Keratinocyte (primary cell): Measurements from ENCODE around the gene SIRT4. TPM values are rescaled to one million over a fixed set of nuclear protein-coding genes. Genes with fewer than 3 reads are reported as not detected.
A peak's percentile ranks its signal among the peaks of the same experiment; 100 is the strongest.
"Not testable (repeated sequence)": the region's sequence is repeated elsewhere in the genome, so short reads cannot be mapped to it uniquely, and the experiment has no call there.

Experiments
- DNase-seq: peaks from one replicate; pipeline ENCODE4 v3.0.0-alpha.2; 2011; ENCODE audit warnings: low read depth, missing footprints, low spot score
- FAIRE-seq: peaks from 2 replicates; lab custom pipeline; 2011; peaks lifted over from hg19 to GRCh38; lab: Jason Lieb, UNC
- H2AFZ ChIP-seq: 2 replicates; pipeline ENCODE4 v1.6.0; 2012; ENCODE audit warnings: low read length, control low read depth, inconsistent platforms; ENCODE audit not compliant: control insufficient read depth
- H3K27ac ChIP-seq: 2 replicates; pipeline ENCODE4 v1.5.1; 2011; ENCODE audit warnings: low read length; ENCODE audit not compliant: control insufficient read depth, insufficient read depth
- H3K27me3 ChIP-seq: 3 replicates; pipeline ENCODE4 v1.6.0; 2011; ENCODE audit warnings: low read length; ENCODE audit not compliant: control insufficient read depth, insufficient read depth; ENCODE audit errors: extremely low read depth
- H3K36me3 ChIP-seq, 2 experiments: 2 replicates in 1 of 2; 3 replicates in 1 of 2; pipeline ENCODE4 v1.5.1; 2011; ENCODE audit warnings: low read length in 2 of 2, mild to moderate bottlenecking in 1 of 2; ENCODE audit not compliant: control insufficient read depth in 2 of 2, insufficient read depth in 2 of 2; ENCODE audit errors: extremely low read depth in 1 of 2
- H3K4me1 ChIP-seq: 3 replicates; pipeline ENCODE4 v1.5.1; 2011; ENCODE audit warnings: low read length; ENCODE audit not compliant: control insufficient read depth, insufficient read depth; ENCODE audit errors: extremely low read depth
- H3K4me2 ChIP-seq: 3 replicates; pipeline ENCODE4 v1.6.0; 2011; ENCODE audit warnings: low read depth, low read length; ENCODE audit not compliant: control insufficient read depth, insufficient read depth; ENCODE audit errors: extremely low read depth
- H3K4me3 ChIP-seq, 3 experiments: fragments of 200-600 bp in 1 of 3; sonication (generic) in 1 of 3; 2 replicates in 2 of 3; 3 replicates in 1 of 3; pipeline ENCODE4 v1.5.1; 2011 to 2016; ENCODE audit warnings: low read length in 3 of 3, mild to moderate bottlenecking in 3 of 3, control low read depth in 2 of 3, inconsistent platforms in 1 of 3, low read depth in 1 of 3, mixed read lengths in 1 of 3, mixed run types in 1 of 3, moderate library complexity in 1 of 3; ENCODE audit not compliant: control insufficient read depth in 2 of 3, insufficient read depth in 2 of 3; ENCODE audit errors: extremely low read depth in 1 of 3
- H3K79me2 ChIP-seq: 2 replicates; pipeline ENCODE4 v1.6.0; 2012; ENCODE audit warnings: low read length; ENCODE audit not compliant: control insufficient read depth, insufficient read depth
- H3K9ac ChIP-seq: 3 replicates; pipeline ENCODE4 v1.6.0; 2011; ENCODE audit warnings: low read length; ENCODE audit not compliant: control insufficient read depth, insufficient read depth; ENCODE audit errors: extremely low read depth
- H3K9me1 ChIP-seq: 3 replicates; pipeline ENCODE4 v1.6.0; 2011; ENCODE audit warnings: low read length; ENCODE audit not compliant: control insufficient read depth, insufficient read depth; ENCODE audit errors: extremely low read depth
- H3K9me3 ChIP-seq: 2 replicates; pipeline ENCODE4 v1.5.1; 2012; ENCODE audit warnings: low read depth, low read length; ENCODE audit not compliant: control insufficient read depth
- H4K20me1 ChIP-seq: 3 replicates; pipeline ENCODE4 v1.6.0; 2011; ENCODE audit warnings: low read length; ENCODE audit not compliant: control insufficient read depth, insufficient read depth; ENCODE audit errors: extremely low read depth
- EZH2 ChIP-seq: IDR thresholded peaks from one replicate; pipeline ENCODE4 v1.6.1; 2012; ENCODE audit warnings: inconsistent platforms, mild to moderate bottlenecking, low read length, moderate library complexity
- dilution Hi-C: fragments of 300-500 bp; cut with MboI; formaldehyde crosslinking; loops from one replicate; pipeline ENCODE4 v1.7.0; 2020; ENCODE audit warnings: low sequenced_read_pairs; ENCODE audit not compliant: extremely low pct_ligation_motif_present
- polyA plus RNA-seq, 5 experiments: library from polyadenylated mRNA; depleted of rRNA in 3 of 5; stranded (reverse) in 3 of 5; stranded (forward) in 1 of 5; unstranded in 1 of 5; fragments of >200 nt; gene quantifications; 1 replicate in 1 of 5; 2 replicates in 3 of 5; 3 replicates in 1 of 5; pipeline versions ENCODE4 v1.2.1 to v1.2.3, GENCODE V29; 2011 to 2012; ENCODE audit warnings: missing spikeins in 2 of 5, low read depth in 1 of 5, low replicate concordance in 1 of 5
- TF ChIP-seq, protein P1 (sequence below), 3 experiments: IDR thresholded peaks in 1 of 3; conservative IDR thresholded peaks in 1 of 3; optimal IDR thresholded peaks in 1 of 3; 2 replicates in 2 of 3; 3 replicates in 1 of 3; pipeline versions ENCODE3 to v1.5.1; 2011; ENCODE audit warnings: low read length in 3 of 3, mild to moderate bottlenecking in 3 of 3, moderate library complexity in 2 of 3, control low read depth in 1 of 3, inconsistent platforms in 1 of 3; ENCODE audit not compliant: insufficient read depth in 2 of 3; ENCODE audit errors: extremely low read depth in 1 of 3

Gene SIRT4
- polyA plus RNA-seq, 1 donor (not counting 4 experiments of a cell fraction or from before 2014, with no cell fraction given), result 0.98 TPM

DNA sequence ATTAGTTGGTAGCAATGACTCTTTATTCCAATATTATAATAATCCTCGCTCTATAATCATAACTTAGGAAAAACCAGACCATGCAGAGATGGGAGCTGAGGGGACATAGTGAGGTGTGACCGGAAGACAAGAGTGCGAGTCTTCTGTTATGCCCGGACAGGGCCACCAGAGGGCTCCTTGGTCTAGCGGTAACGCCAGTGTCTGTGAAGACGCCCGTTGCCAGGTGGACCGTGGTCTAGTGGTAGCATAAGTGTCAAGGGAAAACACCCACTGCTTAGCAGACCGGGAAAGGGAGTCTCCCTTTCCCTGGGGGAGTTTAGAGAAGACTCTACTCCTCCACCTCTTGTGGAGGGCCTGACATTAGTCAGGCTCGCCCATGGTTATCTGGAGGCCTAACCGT, 33.3 kb downstream of the SIRT4 start:
- H3K4me1 ChIP-seq, H3K4me2 ChIP-seq, H3K27ac ChIP-seq, H2AFZ ChIP-seq, dilution Hi-C loops, DNase-seq, H3K9me1 ChIP-seq, H3K36me3 ChIP-seq, H3K9ac ChIP-seq, H3K9me3 ChIP-seq, H3K79me2 ChIP-seq, H4K20me1 ChIP-seq, H3K27me3 ChIP-seq, H3K4me3 ChIP-seq: not testable (repeated sequence)
- TF ChIP-seq, protein P1, sequence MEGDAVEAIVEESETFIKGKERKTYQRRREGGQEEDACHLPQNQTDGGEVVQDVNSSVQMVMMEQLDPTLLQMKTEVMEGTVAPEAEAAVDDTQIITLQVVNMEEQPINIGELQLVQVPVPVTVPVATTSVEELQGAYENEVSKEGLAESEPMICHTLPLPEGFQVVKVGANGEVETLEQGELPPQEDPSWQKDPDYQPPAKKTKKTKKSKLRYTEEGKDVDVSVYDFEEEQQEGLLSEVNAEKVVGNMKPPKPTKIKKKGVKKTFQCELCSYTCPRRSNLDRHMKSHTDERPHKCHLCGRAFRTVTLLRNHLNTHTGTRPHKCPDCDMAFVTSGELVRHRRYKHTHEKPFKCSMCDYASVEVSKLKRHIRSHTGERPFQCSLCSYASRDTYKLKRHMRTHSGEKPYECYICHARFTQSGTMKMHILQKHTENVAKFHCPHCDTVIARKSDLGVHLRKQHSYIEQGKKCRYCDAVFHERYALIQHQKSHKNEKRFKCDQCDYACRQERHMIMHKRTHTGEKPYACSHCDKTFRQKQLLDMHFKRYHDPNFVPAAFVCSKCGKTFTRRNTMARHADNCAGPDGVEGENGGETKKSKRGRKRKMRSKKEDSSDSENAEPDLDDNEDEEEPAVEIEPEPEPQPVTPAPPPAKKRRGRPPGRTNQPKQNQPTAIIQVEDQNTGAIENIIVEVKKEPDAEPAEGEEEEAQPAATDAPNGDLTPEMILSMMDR (optimal IDR thresholded peaks at IDR 0.05 in 1 of 3, IDR thresholded peaks at IDR 0.05 in 1 of 3, conservative IDR thresholded peaks at IDR 0.05 in 1 of 3; ENCODE audit: extremely low read depth in 1 of 3, insufficient read depth in 2 of 3, low read length in 3 of 3), result peak; percentile 41 to 73 (median 47)
- FAIRE-seq, result peak; percentile 26

- H2AFZ ChIP-seq, dilution Hi-C loops, H3K9ac ChIP-seq, H3K4me1 ChIP-seq, H3K4me3 ChIP-seq, H3K27ac ChIP-seq, H3K27me3 ChIP-seq, H3K9me3 ChIP-seq, H3K36me3 ChIP-seq, FAIRE-seq, DNase-seq, H3K9me1 ChIP-seq, H3K4me2 ChIP-seq, H3K79me2 ChIP-seq, H4K20me1 ChIP-seq: not testable (repeated sequence)
These were observed 34.3 kb downstream of the SIRT4 start for GRCh38 chr12:120336392-120336791.

DNA sequence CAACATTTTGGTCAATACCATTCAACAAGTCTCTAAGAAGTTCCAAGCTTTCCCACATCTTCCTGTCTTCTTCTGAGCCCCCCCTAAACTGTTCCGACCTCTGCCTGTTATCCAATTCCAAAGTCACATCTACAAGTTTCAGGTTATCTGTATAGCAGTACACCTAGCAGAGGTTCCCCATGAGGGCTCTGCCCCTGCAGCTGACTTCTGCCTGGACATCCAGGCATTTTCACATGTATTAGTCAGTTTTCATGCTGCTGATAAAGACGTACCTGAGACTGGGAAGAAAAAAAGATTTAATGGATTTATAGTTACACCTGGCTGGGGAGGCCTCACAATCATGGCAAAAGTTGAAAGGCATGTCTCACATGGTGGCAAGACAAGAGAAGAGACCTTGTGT, 35.6 kb downstream of the SIRT4 start:
- FAIRE-seq, result no peak
- Histone ChIP-seq H2AFZ (no peak overlapping the region), H3K9me1 (no peaks in the 10 kb centered on the region), H3K9me3 (no peaks in the 10 kb centered on the region), H3K4me1 (no peaks in the 10 kb centered on the region), H3K4me2 (no peak overlapping the region), H4K20me1 (no peaks in the 10 kb centered on the region), H3K79me2 (no peaks in the 10 kb centered on the region), H3K36me3 (no peaks in the 10 kb centered on the region), H3K27ac (no peak overlapping the region), H3K4me3 (no peak overlapping the region), H3K27me3 (no peaks in the 10 kb centered on the region), H3K9ac (no peak overlapping the region)
- dilution Hi-C loops, result no loop called here
- TF ChIP-seq EZH2, result no peak
- TF ChIP-seq, protein P1 (optimal IDR thresholded peaks at IDR 0.05 in 1 of 3, IDR thresholded peaks at IDR 0.05 in 1 of 3, conservative IDR thresholded peaks at IDR 0.05 in 1 of 3; ENCODE audit: extremely low read depth in 1 of 3, insufficient read depth in 2 of 3, low read length in 3 of 3), result no peak
- DNase-seq, result no peak
